HCT116 (cell line): ENCODE data around the gene GET3. TPM values are rescaled to one million over a fixed set of nuclear protein-coding genes. Genes with fewer than 3 reads are reported as not detected.

Source experiments
- ATAC-seq: fragments of 200-7000 bp; cut with Tn5 transposase; 2 replicates; pipeline ENCODE4 v1.9.1; 2020; ENCODE audit warnings: mild to moderate bottlenecking, moderate library complexity
- BruUV-seq: library from RNA; stranded (reverse); fragments of 400-500 nt; replicated peaks from 2 replicates; lab custom pipeline; 2021; lab: Mats Ljungman, UMichigan
- CTCF ChIA-PET: fragments of 300-600 bp; sonication (Branson Sonifier 250); formaldehyde crosslinking; loops from one replicate; lab custom pipeline; 2021; ENCODE audit warnings: antibody characterized with exemption; lab: Charles Lee
- POLR2A ChIA-PET: fragments of 300-600, 350-600 bp; sonication (Branson Sonifier 250); formaldehyde crosslinking; loops from one replicate; lab custom pipeline; 2021; ENCODE audit warnings: antibody characterized with exemption; lab: Charles Lee
- RAD21 ChIA-PET, 2 experiments: fragments of 300-600 bp; sonication (Branson Sonifier 250); formaldehyde crosslinking; loops; one replicate each; lab custom pipeline; 2023; ENCODE audit warnings: low total read pairs in 2 of 2; ENCODE audit not compliant: uncharacterized antibody in 2 of 2, unreplicated experiment in 2 of 2, low non-redundant PET in 1 of 2; lab: Charles Lee
- DNase-seq: peaks from one replicate; pipeline ENCODE4 v3.0.0-alpha.2; 2010; ENCODE audit warnings: low read depth, low spot score
- H2AFZ ChIP-seq: fragments of 200-600 bp; shearing (Covaris generic), sonication (generic); 2 replicates; pipeline ENCODE4 v1.6.1; 2017; ENCODE audit warnings: low read depth, mixed run types, mixed read lengths, antibody characterized with exemption, low read length; ENCODE audit not compliant: poor library complexity, severe bottlenecking
- H3K27ac ChIP-seq: 2 replicates; pipeline ENCODE4 v1.5.1; 2012; ENCODE audit warnings: low read depth, low read length
- H3K27me3 ChIP-seq: fragments of 200-600 bp; sonication (generic); 2 replicates; pipeline ENCODE4 v1.6.1; 2016; ENCODE audit warnings: mixed run types, low read length, mixed read lengths; ENCODE audit not compliant: insufficient read depth
- H3K36me3 ChIP-seq, 2 experiments: fragments of 200-500 bp in 1 of 2; fragments of 200-600 bp in 1 of 2; sonication (Bioruptor generic) in 1 of 2; sonication (generic) in 1 of 2; 2 replicates each; pipeline versions ENCODE4 v1.5.1 to v1.6.1; 2014 to 2016; ENCODE audit warnings: low read length in 2 of 2, inconsistent platforms in 1 of 2, mixed read lengths in 1 of 2, mixed run types in 1 of 2; ENCODE audit not compliant: insufficient read depth in 2 of 2, control insufficient read depth in 1 of 2
- H3K4me1 ChIP-seq, 2 experiments: fragments of 200-600 bp in 1 of 2; sonication (generic) in 1 of 2; 2 replicates each; pipeline versions ENCODE4 v1.5.1 to v1.6.1; 2012 to 2017; ENCODE audit warnings: low read length in 2 of 2, inconsistent platforms in 1 of 2, mild to moderate bottlenecking in 1 of 2, mixed read lengths in 1 of 2, mixed run types in 1 of 2, moderate library complexity in 1 of 2; ENCODE audit not compliant: insufficient read depth in 2 of 2, control insufficient read depth in 1 of 2
- H3K4me2 ChIP-seq: fragments of 200-600 bp; sonication (generic); 2 replicates; pipeline ENCODE4 v1.6.1; 2017; ENCODE audit warnings: mixed run types, low read length, mixed read lengths
- H3K4me3 ChIP-seq, 2 experiments: fragments of 200-600 bp in 1 of 2; sonication (generic) in 1 of 2; replicated peaks in 1 of 2; 2 replicates each; pipeline ENCODE4 v1.5.1; 2011 to 2016; ENCODE audit warnings: low read length in 2 of 2, control low read depth in 1 of 2, low read depth in 1 of 2, mild to moderate bottlenecking in 1 of 2, mixed read lengths in 1 of 2, mixed run types in 1 of 2
- H3K79me2 ChIP-seq: fragments of 200-600 bp; sonication (generic); 2 replicates; pipeline ENCODE4 v1.6.1; 2017; ENCODE audit warnings: mild to moderate bottlenecking, mixed run types, low read length, moderate library complexity, mixed read lengths; ENCODE audit not compliant: insufficient read depth
- H3K9ac ChIP-seq: fragments of 200-600 bp; sonication (generic); 2 replicates; pipeline ENCODE4 v1.6.1; 2016; ENCODE audit warnings: low read length, mixed read lengths
- H3K9me2 ChIP-seq: fragments of 200-600 bp; sonication (generic), shearing (Covaris generic); 2 replicates; pipeline ENCODE4 v1.6.1; 2017; ENCODE audit warnings: mixed run types, mild to moderate bottlenecking, moderate library complexity; ENCODE audit not compliant: insufficient read depth
- H3K9me3 ChIP-seq, 2 experiments: fragments of 200-500 bp in 1 of 2; fragments of 200-600 bp in 1 of 2; sonication (Bioruptor generic) in 1 of 2; sonication (generic) in 1 of 2; 2 replicates each; pipeline ENCODE4 v1.6.1; 2014 to 2017; ENCODE audit warnings: low read length in 2 of 2, mixed read lengths in 2 of 2, inconsistent platforms in 1 of 2, low read depth in 1 of 2, mild to moderate bottlenecking in 1 of 2, mixed run types in 1 of 2, moderate library complexity in 1 of 2; ENCODE audit not compliant: control insufficient read depth in 1 of 2, insufficient read depth in 1 of 2
- H4K20me1 ChIP-seq: fragments of 200-600 bp; sonication (generic), shearing (Covaris generic); 2 replicates; pipeline ENCODE4 v1.6.1; 2017; ENCODE audit warnings: mixed run types, mild to moderate bottlenecking, moderate library complexity; ENCODE audit not compliant: insufficient read depth
- CBX3 ChIP-seq: IDR thresholded peaks from 2 replicates; pipeline ENCODE4 v1.6.1; 2012; ENCODE audit warnings: low read depth
- CTCF ChIP-seq, 3 experiments: fragments of 200-600 bp in 1 of 3; sonication (generic) in 1 of 3; IDR thresholded peaks in 2 of 3; conservative IDR thresholded peaks in 1 of 3; 2 replicates each; pipeline ENCODE4 v1.5.1; 2012 to 2017; ENCODE audit warnings: low read depth in 2 of 3, low read length in 2 of 3, antibody characterized with exemption in 1 of 3, borderline replicate concordance in 1 of 3, control low read depth in 1 of 3, mild to moderate bottlenecking in 1 of 3, mixed read lengths in 1 of 3, mixed run types in 1 of 3, moderate library complexity in 1 of 3; ENCODE audit not compliant: insufficient read depth in 1 of 3
- EGR1 ChIP-seq: IDR thresholded peaks from 2 replicates; pipeline ENCODE4 v1.6.1; 2012; ENCODE audit warnings: low read depth
- ELF1 ChIP-seq: IDR thresholded peaks from 2 replicates; pipeline ENCODE4 v1.6.1; 2012; ENCODE audit warnings: low read depth, borderline replicate concordance
- EZH2 ChIP-seq: fragments of 200-600 bp; sonication (generic); IDR thresholded peaks from 2 replicates; pipeline ENCODE4 v1.6.1; 2017; ENCODE audit warnings: antibody characterized with exemption, mixed run types
- JUND ChIP-seq: IDR thresholded peaks from 2 replicates; pipeline ENCODE4 v1.6.1; 2012
- POLR2AphosphoS5 ChIP-seq: IDR thresholded peaks from 2 replicates; pipeline ENCODE4 v1.6.1; 2011; ENCODE audit warnings: mild to moderate bottlenecking, low read depth, low read length, moderate library complexity
- ZFX ChIP-seq: fragments of 450-650 bp; IDR thresholded peaks from 2 replicates; pipeline ENCODE4 v1.6.1; 2017
- ZNF274 ChIP-seq: fragments of 200-500 bp; sonication (Bioruptor generic); IDR thresholded peaks from 2 replicates; pipeline ENCODE4 v1.6.1; 2014; ENCODE audit warnings: mild to moderate bottlenecking, low read depth, low read length, inconsistent platforms
- intact Hi-C: fragments of 100-400 bp; cut with micrococcal nuclease; formaldehyde crosslinking; loops from 2 replicates; pipeline ENCODE4 v1.10.0; 2022
- total RNA-seq: library from RNA; stranded (reverse); gene quantifications from one replicate; pipeline ENCODE4 v1.2.1, GENCODE V29; 2021; ENCODE audit not compliant: unreplicated experiment
- TF ChIP-seq, protein P1 (sequence below): IDR thresholded peaks from 2 replicates; pipeline ENCODE4 v1.6.1; 2012; ENCODE audit warnings: low read depth

GET3 gene
- total RNA-seq, 1 experiment from 2014 or later: 77.6 TPM

DNA sequence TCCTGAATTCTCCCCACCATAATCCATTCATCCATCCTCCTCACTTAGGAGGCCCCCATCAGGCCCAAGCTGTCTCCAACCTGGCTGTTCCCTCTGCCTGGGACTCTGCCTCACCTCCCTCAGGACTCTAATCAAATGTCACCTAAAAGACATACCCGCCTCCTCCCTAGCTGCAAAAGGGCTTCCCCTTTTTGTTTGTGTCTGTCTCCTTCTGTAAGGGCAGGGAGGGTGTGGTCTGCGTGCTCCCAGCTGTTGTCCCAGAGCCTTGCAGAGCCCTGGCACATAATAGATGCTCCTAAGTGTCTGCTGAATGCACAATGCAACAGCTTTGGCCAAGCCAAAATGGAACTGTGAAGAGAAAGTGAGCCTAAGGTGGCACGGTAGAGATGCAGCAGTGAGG is 7.2 kb upstream of the GET3 start:
- Histone ChIP-seq H3K27ac (no peak overlapping the region), H2AFZ (no peak overlapping the region), H3K9ac (no peak overlapping the region), H3K4me3 (no peak overlapping the region), H3K9me3 (no peaks in the 10 kb centered on the region), H3K4me1 (peaks cover 12 to 21% of the 10 kb centered on the region in 2 experiments), H3K27me3 (no peaks in the 10 kb centered on the region), H3K36me3 (peaks cover 33 to 34% of the 10 kb centered on the region in 2 experiments), H3K9me2 (no peaks in the 10 kb centered on the region), H4K20me1 (peaks cover 13% of the 10 kb centered on the region; the same call in 1 of the 2 replicates), H3K79me2 (peaks cover 51% of the 10 kb centered on the region), H3K4me2 (no peak overlapping the region)
- intact Hi-C loops: no loop called here
- BruUV-seq: no TSS peak
- DNase-seq: no peak
- ChIA-PET RAD21 (no interaction called here), CTCF (no interaction called here), POLR2A (no interaction called here)
- TF ChIP-seq CTCF (IDR thresholded peaks at IDR 0.05 in 2 of 3, conservative IDR thresholded peaks at IDR 0.05 in 1 of 3; ENCODE audit: borderline replicate concordance in 1 of 3, insufficient read depth in 1 of 3, low read depth in 2 of 3, low read length in 2 of 3): no peak
- no peak for TF ChIP-seq JUND
- no peak for TF ChIP-seq EGR1
- TF ChIP-seq ELF1: no peak
- ATAC-seq: no peak

DNA sequence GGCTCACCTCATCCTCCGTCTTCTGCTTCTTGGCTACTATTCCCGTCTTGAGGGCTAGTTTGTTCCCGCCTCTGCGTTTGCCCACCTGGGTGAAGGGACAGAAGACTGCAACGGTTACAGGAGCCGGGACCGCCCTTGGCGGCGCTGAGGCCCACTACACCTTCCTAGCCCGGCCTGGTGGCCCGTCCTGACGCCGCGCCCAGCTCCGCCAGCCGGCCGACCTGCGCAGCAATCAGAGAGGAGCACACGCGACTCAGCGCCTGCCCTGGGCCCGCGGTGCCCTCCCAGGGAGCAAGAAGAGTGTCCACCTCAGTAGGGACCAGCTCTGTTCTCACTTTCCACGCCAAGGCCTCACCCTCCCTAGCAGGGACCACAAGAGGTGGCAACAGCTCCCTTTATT is 6.0 kb upstream of the GET3 start:
- no peaks in the 10 kb centered on the region for H3K9me2 ChIP-seq
- ChIA-PET POLR2A (no interaction called here), RAD21 (no interaction called here), CTCF (no interaction called here)
- DNase-seq (no peak), ATAC-seq (no peak)
- no peak overlapping the region for H3K9ac ChIP-seq
- no peak overlapping the region for H3K4me3 ChIP-seq
- H2AFZ ChIP-seq: no peak overlapping the region
- intact Hi-C loops: no loop called here
- no peak for TF ChIP-seq POLR2AphosphoS5
- TF ChIP-seq, protein P1, sequence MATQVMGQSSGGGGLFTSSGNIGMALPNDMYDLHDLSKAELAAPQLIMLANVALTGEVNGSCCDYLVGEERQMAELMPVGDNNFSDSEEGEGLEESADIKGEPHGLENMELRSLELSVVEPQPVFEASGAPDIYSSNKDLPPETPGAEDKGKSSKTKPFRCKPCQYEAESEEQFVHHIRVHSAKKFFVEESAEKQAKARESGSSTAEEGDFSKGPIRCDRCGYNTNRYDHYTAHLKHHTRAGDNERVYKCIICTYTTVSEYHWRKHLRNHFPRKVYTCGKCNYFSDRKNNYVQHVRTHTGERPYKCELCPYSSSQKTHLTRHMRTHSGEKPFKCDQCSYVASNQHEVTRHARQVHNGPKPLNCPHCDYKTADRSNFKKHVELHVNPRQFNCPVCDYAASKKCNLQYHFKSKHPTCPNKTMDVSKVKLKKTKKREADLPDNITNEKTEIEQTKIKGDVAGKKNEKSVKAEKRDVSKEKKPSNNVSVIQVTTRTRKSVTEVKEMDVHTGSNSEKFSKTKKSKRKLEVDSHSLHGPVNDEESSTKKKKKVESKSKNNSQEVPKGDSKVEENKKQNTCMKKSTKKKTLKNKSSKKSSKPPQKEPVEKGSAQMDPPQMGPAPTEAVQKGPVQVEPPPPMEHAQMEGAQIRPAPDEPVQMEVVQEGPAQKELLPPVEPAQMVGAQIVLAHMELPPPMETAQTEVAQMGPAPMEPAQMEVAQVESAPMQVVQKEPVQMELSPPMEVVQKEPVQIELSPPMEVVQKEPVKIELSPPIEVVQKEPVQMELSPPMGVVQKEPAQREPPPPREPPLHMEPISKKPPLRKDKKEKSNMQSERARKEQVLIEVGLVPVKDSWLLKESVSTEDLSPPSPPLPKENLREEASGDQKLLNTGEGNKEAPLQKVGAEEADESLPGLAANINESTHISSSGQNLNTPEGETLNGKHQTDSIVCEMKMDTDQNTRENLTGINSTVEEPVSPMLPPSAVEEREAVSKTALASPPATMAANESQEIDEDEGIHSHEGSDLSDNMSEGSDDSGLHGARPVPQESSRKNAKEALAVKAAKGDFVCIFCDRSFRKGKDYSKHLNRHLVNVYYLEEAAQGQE: no peak
- no peak for TF ChIP-seq ZFX
- no peak for TF ChIP-seq ZNF274
- no peak for TF ChIP-seq EZH2
- no peak for TF ChIP-seq CBX3
- H3K4me1 ChIP-seq: peaks cover 18 to 33% of the 10 kb centered on the region in 2 experiments
- no peaks in the 10 kb centered on the region for H3K27me3 ChIP-seq
- H3K36me3 ChIP-seq: peaks cover 33 to 34% of the 10 kb centered on the region in 2 experiments
- no TSS peak for BruUV-seq
- H3K4me2 ChIP-seq: no peak overlapping the region
- H3K27ac ChIP-seq: no peak overlapping the region
- no peaks in the 10 kb centered on the region for H3K9me3 ChIP-seq
- H4K20me1 ChIP-seq: peaks cover 13% of the 10 kb centered on the region; the same call in 1 of the 2 replicates
- H3K79me2 ChIP-seq: peaks cover 51% of the 10 kb centered on the region
